HEK293 (cell line): Measurements from ENCODE around the gene AIG1.
A peak's percentile ranks its signal among the peaks of the same experiment; 100 is the strongest.

Experiments
- FEZF1 ChIP-seq: fragments of 450-650 bp; formaldehyde crosslinking; IDR thresholded peaks from 2 replicates; pipeline ENCODE4 v1.5.1; 2016; ENCODE audit warnings: missing biosample characterization, missing genetic modification characterization
- GFI1B ChIP-seq: fragments of 450-650 bp; formaldehyde crosslinking; IDR thresholded peaks from 2 replicates; pipeline ENCODE4 v1.5.1; 2016; ENCODE audit warnings: missing biosample characterization, missing genetic modification characterization
- HOXA7 ChIP-seq: sonication (generic); formaldehyde crosslinking; IDR thresholded peaks from 2 replicates; pipeline ENCODE4 v1.8.1; 2022; ENCODE audit warnings: missing genetic modification reagents, borderline replicate concordance
- MEIS1 ChIP-seq: sonication (generic); formaldehyde crosslinking; IDR thresholded peaks from 2 replicates; pipeline ENCODE4 v1.8.1; 2022; ENCODE audit warnings: missing genetic modification reagents, mild to moderate bottlenecking, borderline replicate concordance
- OVOL3 ChIP-seq: fragments of 450-650 bp; formaldehyde crosslinking; IDR thresholded peaks from 2 replicates; pipeline ENCODE4 v1.5.1; 2016; ENCODE audit warnings: missing biosample characterization, missing genetic modification characterization
- PBX3 ChIP-seq: sonication (generic); formaldehyde crosslinking; IDR thresholded peaks from 2 replicates; pipeline ENCODE4 v1.8.1; 2022; ENCODE audit warnings: mild to moderate bottlenecking, moderate library complexity, missing genetic modification reagents
- SP7 ChIP-seq: fragments of 450-650 bp; formaldehyde crosslinking; IDR thresholded peaks from 2 replicates; pipeline ENCODE4 v1.5.1; 2016; ENCODE audit warnings: missing biosample characterization, missing genetic modification characterization
- ZBTB1 ChIP-seq: fragments of 450-650 bp; formaldehyde crosslinking; IDR thresholded peaks from 2 replicates; pipeline ENCODE4 v1.5.1; 2016; ENCODE audit warnings: missing biosample characterization, missing genetic modification characterization
- ZBTB49 ChIP-seq: fragments of 450-650 bp; formaldehyde crosslinking; IDR thresholded peaks from 2 replicates; pipeline ENCODE4 v1.5.1; 2016; ENCODE audit warnings: missing biosample characterization, missing genetic modification characterization, low read depth
- ZBTB7A ChIP-seq: fragments of 450-650 bp; formaldehyde crosslinking; IDR thresholded peaks from 2 replicates; pipeline ENCODE4 v1.5.1; 2016; ENCODE audit warnings: low read depth, missing biosample characterization, missing genetic modification characterization
- ZFP3 ChIP-seq: fragments of 450-650 bp; formaldehyde crosslinking; IDR thresholded peaks from 2 replicates; pipeline ENCODE4 v1.5.1; 2016; ENCODE audit warnings: low read depth, missing biosample characterization, missing genetic modification characterization
- ZNF112 ChIP-seq: fragments of 450-650 bp; formaldehyde crosslinking; IDR thresholded peaks from 2 replicates; pipeline ENCODE4 v1.5.0; 2017; ENCODE audit warnings: missing biosample characterization, missing genetic modification characterization
- ZNF138 ChIP-seq: fragments of 450-650 bp; formaldehyde crosslinking; IDR thresholded peaks from 2 replicates; pipeline ENCODE4 v1.5.1; 2016; ENCODE audit warnings: missing biosample characterization, missing genetic modification characterization, borderline replicate concordance
- ZNF169 ChIP-seq: fragments of 450-650 bp; formaldehyde crosslinking; IDR thresholded peaks from 2 replicates; pipeline ENCODE4 v1.5.1; 2016; ENCODE audit warnings: missing biosample characterization, missing genetic modification characterization
- ZNF239 ChIP-seq: fragments of 450-650 bp; formaldehyde crosslinking; IDR thresholded peaks from 2 replicates; pipeline ENCODE4 v1.5.1; 2016; ENCODE audit warnings: missing biosample characterization, missing genetic modification characterization
- ZNF24 ChIP-seq: fragments of 450-650 bp; formaldehyde crosslinking; IDR thresholded peaks from 2 replicates; pipeline ENCODE4 v1.5.1; 2016; ENCODE audit warnings: missing biosample characterization, missing genetic modification characterization
- ZNF391 ChIP-seq: fragments of 450-650 bp; formaldehyde crosslinking; IDR thresholded peaks from 2 replicates; pipeline ENCODE4 v1.5.1; 2016; ENCODE audit warnings: low read depth, missing biosample characterization, missing genetic modification characterization, borderline replicate concordance
- ZNF48 ChIP-seq: fragments of 450-650 bp; formaldehyde crosslinking; IDR thresholded peaks from 2 replicates; pipeline ENCODE4 v1.5.1; 2016; ENCODE audit warnings: missing biosample characterization, missing genetic modification characterization
- ZNF514 ChIP-seq: fragments of 450-650 bp; formaldehyde crosslinking; IDR thresholded peaks from 2 replicates; pipeline ENCODE4 v1.5.1; 2016; ENCODE audit warnings: missing biosample characterization, missing genetic modification characterization
- ZNF530 ChIP-seq: fragments of 450-650 bp; formaldehyde crosslinking; IDR thresholded peaks from 2 replicates; pipeline ENCODE4 v1.5.1; 2016; ENCODE audit warnings: low read depth, missing biosample characterization, missing genetic modification characterization
- ZNF596 ChIP-seq: fragments of 450-650 bp; IDR thresholded peaks from 2 replicates; pipeline ENCODE4 v1.5.0; 2018; ENCODE audit warnings: missing biosample characterization, mild to moderate bottlenecking, missing genetic modification characterization, moderate library complexity
- ZNF610 ChIP-seq: fragments of 450-650 bp; formaldehyde crosslinking; IDR thresholded peaks from 2 replicates; pipeline ENCODE4 v1.5.1; 2016; ENCODE audit warnings: missing biosample characterization, missing genetic modification characterization, borderline replicate concordance
- ZNF645 ChIP-seq: fragments of 450-650 bp; formaldehyde crosslinking; IDR thresholded peaks from 2 replicates; pipeline ENCODE4; 2016; ENCODE audit warnings: missing biosample characterization, missing genetic modification characterization
- ZNF664 ChIP-seq: fragments of 450-650 bp; formaldehyde crosslinking; IDR thresholded peaks from 2 replicates; pipeline ENCODE4 v1.5.1; 2016; ENCODE audit warnings: missing biosample characterization, missing genetic modification characterization
- ZSCAN23 ChIP-seq: fragments of 450-650 bp; formaldehyde crosslinking; IDR thresholded peaks from 2 replicates; pipeline ENCODE4 v1.5.1; 2016; ENCODE audit warnings: missing biosample characterization, missing genetic modification characterization
- TF ChIP-seq, protein P1 (sequence below): fragments of 450-650 bp; formaldehyde crosslinking; IDR thresholded peaks from 2 replicates; pipeline ENCODE4 v1.5.1; 2016; ENCODE audit warnings: missing biosample characterization, missing genetic modification characterization
- TF ChIP-seq, protein P2 (sequence below): fragments of 450-650 bp; formaldehyde crosslinking; IDR thresholded peaks from 2 replicates; pipeline ENCODE4 v1.5.1; 2017; ENCODE audit warnings: missing biosample characterization, missing genetic modification characterization
- TF ChIP-seq, protein P3 (sequence below): fragments of 450-650 bp; formaldehyde crosslinking; IDR thresholded peaks from 2 replicates; pipeline ENCODE4 v1.5.1; 2016; ENCODE audit warnings: missing biosample characterization, missing genetic modification characterization

The AIG1 gene

GRCh38 chr6:143060806-143061596 lies at the start of gene AIG1 (continued):
- TF ChIP-seq, protein P1, sequence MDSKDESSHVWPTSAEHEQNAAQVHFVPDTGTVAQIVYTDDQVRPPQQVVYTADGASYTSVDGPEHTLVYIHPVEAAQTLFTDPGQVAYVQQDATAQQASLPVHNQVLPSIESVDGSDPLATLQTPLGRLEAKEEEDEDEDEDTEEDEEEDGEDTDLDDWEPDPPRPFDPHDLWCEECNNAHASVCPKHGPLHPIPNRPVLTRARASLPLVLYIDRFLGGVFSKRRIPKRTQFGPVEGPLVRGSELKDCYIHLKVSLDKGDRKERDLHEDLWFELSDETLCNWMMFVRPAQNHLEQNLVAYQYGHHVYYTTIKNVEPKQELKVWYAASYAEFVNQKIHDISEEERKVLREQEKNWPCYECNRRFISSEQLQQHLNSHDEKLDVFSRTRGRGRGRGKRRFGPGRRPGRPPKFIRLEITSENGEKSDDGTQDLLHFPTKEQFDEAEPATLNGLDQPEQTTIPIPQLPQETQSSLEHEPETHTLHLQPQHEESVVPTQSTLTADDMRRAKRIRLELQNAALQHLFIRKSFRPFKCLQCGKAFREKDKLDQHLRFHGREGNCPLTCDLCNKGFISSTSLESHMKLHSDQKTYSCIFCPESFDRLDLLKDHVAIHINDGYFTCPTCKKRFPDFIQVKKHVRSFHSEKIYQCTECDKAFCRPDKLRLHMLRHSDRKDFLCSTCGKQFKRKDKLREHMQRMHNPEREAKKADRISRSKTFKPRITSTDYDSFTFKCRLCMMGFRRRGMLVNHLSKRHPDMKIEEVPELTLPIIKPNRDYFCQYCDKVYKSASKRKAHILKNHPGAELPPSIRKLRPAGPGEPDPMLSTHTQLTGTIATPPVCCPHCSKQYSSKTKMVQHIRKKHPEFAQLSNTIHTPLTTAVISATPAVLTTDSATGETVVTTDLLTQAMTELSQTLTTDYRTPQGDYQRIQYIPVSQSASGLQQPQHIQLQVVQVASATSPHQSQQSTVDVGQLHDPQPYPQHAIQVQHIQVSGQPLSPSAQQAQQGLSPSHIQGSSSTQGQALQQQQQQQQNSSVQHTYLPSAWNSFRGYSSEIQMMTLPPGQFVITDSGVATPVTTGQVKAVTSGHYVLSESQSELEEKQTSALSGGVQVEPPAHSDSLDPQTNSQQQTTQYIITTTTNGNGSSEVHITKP (tag by site-specific recombination) = no peak
- TF ChIP-seq ZNF24 (tag by site-specific recombination) (no peak), ZBTB1 (no peak), ZNF391 (tag by site-specific recombination) (peak; percentile 90; the same call in 1 of the 2 replicates), SP7 (peak; percentile 21), ZNF530 (tag by site-specific recombination) (no peak), OVOL3 (tag by site-specific recombination) (no peak), ZNF645 (0 out of 2 replicates have a peak, but pooled peaks have one; percentile 36), ZBTB49 (tag by site-specific recombination) (no peak), ZNF138 (tag by site-specific recombination) (no peak), GFI1B (tag by site-specific recombination) (no peak), ZFP3 (tag by site-specific recombination) (no peak), ZNF596 (tag by site-specific recombination) (no peak), ZNF664 (tag by site-specific recombination) (no peak), ZNF169 (tag by site-specific recombination) (no peak), ZNF610 (no peak), ZNF48 (no peak), ZNF112 (tag by site-specific recombination) (no peak), ZNF514 (tag by site-specific recombination) (no peak), ZSCAN23 (tag by site-specific recombination) (no peak), MEIS1 (no peak), ZBTB7A (tag by site-specific recombination) (0 out of 2 replicates have a peak, but pooled peaks have one; percentile 38), ZNF239 (tag by site-specific recombination) (no peak; the same call in 1 of the 2 replicates), HOXA7 (CRISPR knock-in tag) (no peak), FEZF1 (tag by site-specific recombination) (no peak), PBX3 (peak; percentile 52; the same call in 1 of the 2 replicates)
- TF ChIP-seq, protein P2, sequence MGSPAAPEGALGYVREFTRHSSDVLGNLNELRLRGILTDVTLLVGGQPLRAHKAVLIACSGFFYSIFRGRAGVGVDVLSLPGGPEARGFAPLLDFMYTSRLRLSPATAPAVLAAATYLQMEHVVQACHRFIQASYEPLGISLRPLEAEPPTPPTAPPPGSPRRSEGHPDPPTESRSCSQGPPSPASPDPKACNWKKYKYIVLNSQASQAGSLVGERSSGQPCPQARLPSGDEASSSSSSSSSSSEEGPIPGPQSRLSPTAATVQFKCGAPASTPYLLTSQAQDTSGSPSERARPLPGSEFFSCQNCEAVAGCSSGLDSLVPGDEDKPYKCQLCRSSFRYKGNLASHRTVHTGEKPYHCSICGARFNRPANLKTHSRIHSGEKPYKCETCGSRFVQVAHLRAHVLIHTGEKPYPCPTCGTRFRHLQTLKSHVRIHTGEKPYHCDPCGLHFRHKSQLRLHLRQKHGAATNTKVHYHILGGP (tag by site-specific recombination) = 0 out of 2 replicates have a peak, but pooled peaks have one; percentile 5
- TF ChIP-seq, protein P3, sequence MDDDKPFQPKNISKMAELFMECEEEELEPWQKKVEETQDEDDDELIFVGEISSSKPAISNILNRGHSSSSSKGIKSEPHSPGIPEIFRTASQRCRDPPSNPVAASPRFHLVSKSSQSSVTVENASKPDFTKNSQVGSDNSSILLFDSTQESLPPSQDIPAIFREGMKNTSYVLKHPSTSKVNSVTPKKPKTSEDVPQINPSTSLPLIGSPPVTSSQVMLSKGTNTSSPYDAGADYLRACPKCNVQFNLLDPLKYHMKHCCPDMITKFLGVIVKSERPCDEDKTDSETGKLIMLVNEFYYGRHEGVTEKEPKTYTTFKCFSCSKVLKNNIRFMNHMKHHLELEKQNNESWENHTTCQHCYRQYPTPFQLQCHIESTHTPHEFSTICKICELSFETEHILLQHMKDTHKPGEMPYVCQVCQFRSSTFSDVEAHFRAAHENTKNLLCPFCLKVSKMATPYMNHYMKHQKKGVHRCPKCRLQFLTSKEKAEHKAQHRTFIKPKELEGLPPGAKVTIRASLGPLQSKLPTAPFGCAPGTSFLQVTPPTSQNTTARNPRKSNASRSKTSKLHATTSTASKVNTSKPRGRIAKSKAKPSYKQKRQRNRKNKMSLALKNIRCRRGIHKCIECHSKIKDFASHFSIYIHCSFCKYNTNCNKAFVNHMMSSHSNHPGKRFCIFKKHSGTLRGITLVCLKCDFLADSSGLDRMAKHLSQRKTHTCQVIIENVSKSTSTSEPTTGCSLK (tag by site-specific recombination) = no peak
